Central memory CD8-positive, alpha-beta T cell (primary cell): ENCODE data around the gene BRSK2.
"Not testable (repeated sequence)": the region's sequence is repeated elsewhere in the genome, so short reads cannot be mapped to it uniquely, and the experiment has no call there.

Experiments used
- ATAC-seq: fragments of 150-1000 bp; cut with Tn5 transposase; replicated peaks from 2 replicates; pipeline ENCODE4 v1.10.0; 2022; ENCODE audit warnings: mild to moderate bottlenecking, moderate FRiP score, moderate number of reproducible peaks; ENCODE audit not compliant: poor library complexity, severe bottlenecking; ENCODE audit errors: extremely low read depth
- DNase-seq, 2 donors: peaks; one replicate each; pipeline ENCODE4 v3.0.0; 2021; ENCODE audit warnings: low spot score in 2 of 2
- H3K27ac Mint-ChIP-seq: one replicate; pipeline ENCODE4 v1.8.0; 2022; ENCODE audit warnings: low read depth, mild to moderate bottlenecking, moderate library complexity, mixed read lengths
- H3K27me3 Mint-ChIP-seq: one replicate; pipeline ENCODE4 v1.8.0; 2022; ENCODE audit warnings: mixed read lengths
- H3K36me3 Mint-ChIP-seq: one replicate; pipeline ENCODE4 v1.8.0; 2022; ENCODE audit warnings: mild to moderate bottlenecking, moderate library complexity, mixed read lengths; ENCODE audit not compliant: insufficient read depth
- H3K4me1 Mint-ChIP-seq: one replicate; pipeline ENCODE4 v1.8.0; 2022; ENCODE audit warnings: mixed read lengths
- H3K4me3 Mint-ChIP-seq: one replicate; pipeline ENCODE4 v1.8.0; 2022; ENCODE audit warnings: mild to moderate bottlenecking, moderate library complexity, mixed read lengths
- H3K9me3 Mint-ChIP-seq: one replicate; pipeline ENCODE4 v1.8.0; 2022; ENCODE audit warnings: mixed read lengths

The BRSK2 gene

DNA sequence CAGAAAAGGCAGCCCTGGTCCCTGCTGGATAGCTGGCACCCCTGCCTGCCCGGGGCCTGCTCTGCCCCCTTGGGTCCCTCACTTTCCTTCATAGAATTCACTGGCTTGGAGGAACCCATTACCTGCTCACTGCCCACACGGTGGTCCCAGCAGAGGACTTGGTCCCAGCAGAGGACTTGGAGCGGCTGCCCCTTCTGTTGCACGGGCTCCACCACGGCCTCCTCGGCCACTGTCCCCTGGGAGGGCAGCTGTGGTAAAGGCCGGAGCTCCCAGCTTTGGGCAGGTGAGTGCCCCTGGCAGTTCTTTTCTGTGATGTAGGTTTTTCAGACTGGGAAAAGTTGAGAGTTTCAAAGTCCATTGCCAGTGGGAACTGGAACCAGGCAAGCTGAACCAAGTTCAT, 25.9 kb downstream of the BRSK2 start:
- Mint-ChIP-seq H3K9me3 (no peaks in the 10 kb centered on the region), H3K27me3 (no peaks in the 10 kb centered on the region)

DNA sequence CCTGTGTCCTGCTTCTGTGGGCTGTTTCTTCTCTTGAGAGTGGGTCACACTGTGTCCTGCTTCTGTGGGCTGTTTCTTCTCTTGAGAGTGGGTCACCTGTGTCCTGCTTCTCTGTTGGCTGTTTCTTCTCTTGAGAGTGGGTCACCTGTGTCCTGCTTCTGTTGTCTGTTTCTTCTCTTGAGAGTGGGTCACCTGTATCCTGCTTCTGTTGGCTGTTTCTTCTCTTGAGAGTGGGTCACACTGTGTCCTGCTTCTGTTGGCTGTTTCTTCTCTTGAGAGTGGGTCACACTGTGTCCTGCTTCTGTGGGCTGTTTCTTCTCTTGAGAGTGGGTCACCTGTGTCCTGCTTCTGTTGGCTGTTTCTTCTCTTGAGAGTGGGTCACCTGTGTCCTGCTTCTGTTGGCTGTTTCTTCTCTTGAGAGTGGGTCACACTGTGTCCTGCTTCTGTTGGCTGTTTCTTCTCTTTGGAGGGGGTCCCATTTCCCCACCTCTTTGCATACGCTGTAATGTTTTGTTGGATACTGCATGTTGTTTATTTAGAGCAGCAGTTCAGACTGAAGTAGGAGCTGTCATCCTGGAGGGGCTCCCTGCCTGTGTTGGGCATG, 28.6 kb downstream of the BRSK2 start:
- H3K4me3 Mint-ChIP-seq, ATAC-seq, H3K9me3 Mint-ChIP-seq, H3K36me3 Mint-ChIP-seq, H3K4me1 Mint-ChIP-seq, DNase-seq, H3K27me3 Mint-ChIP-seq: not testable (repeated sequence)
- peak overlapping the region; percentile 32 for H3K27ac Mint-ChIP-seq

More for the DNA sequence above, 25.9 kb downstream of the BRSK2 start:
- Mint-ChIP-seq H3K27ac (no peak overlapping the region), H3K36me3 (peaks cover 8% of the 10 kb centered on the region), H3K4me1 (no peaks in the 10 kb centered on the region), H3K4me3 (no peak overlapping the region)
- no peak for DNase-seq
- no peak for ATAC-seq

DNA sequence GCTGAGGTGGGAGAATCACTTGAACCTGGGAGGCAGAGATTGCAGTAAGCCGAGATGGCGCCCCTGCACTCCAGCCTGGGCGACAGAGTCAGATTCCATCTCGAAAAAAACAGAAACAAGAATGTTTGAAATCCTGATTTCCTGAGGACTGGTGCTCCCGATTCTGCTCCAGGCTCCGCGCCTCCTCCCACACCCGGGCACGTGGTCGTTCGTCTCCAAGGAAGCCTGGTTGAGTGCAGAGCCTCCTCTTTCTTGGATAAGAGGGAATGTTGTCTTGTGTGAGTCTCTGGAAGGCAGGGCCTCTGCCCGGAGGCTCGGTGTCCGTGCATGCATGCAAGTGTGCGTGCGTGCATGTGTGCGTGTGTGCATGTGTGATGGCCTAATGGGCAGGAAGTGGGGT, 30.1 kb downstream of the BRSK2 start:
- Mint-ChIP-seq H3K9me3 (no peaks in the 10 kb centered on the region), H3K36me3 (peaks cover 6% of the 10 kb centered on the region), H3K27ac (no peak overlapping the region), H3K27me3 (no peaks in the 10 kb centered on the region), H3K4me1 (no peaks in the 10 kb centered on the region), H3K4me3 (no peak overlapping the region)
- DNase-seq (no peak), ATAC-seq (no peak)

DNA sequence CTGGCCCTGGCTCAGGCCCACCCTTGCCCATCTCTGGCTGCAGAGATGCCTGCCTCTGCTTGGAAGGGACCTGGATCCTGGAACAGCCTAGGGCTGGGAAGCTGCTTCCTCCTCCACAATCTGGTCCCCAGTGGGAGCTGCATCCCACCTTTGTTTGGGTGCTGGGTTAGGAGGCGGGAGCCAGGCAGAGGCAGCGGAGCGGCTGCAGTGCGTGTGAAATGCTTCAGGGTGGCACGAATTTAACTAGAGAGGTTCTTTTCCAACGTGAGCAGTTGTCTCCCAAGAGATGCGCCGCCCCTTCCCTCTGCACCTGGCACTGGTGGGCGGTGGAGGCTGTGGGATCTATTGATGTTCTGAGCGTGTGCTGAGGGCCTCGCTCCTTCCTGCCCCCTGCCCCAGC, 31.6 kb downstream of the BRSK2 start:
- no peak for ATAC-seq
- Mint-ChIP-seq H3K4me1 (no peaks in the 10 kb centered on the region), H3K4me3 (no peak overlapping the region), H3K27me3 (no peaks in the 10 kb centered on the region), H3K9me3 (no peaks in the 10 kb centered on the region), H3K27ac (no peak overlapping the region), H3K36me3 (peaks cover 6% of the 10 kb centered on the region)
- no peak for DNase-seq

DNA sequence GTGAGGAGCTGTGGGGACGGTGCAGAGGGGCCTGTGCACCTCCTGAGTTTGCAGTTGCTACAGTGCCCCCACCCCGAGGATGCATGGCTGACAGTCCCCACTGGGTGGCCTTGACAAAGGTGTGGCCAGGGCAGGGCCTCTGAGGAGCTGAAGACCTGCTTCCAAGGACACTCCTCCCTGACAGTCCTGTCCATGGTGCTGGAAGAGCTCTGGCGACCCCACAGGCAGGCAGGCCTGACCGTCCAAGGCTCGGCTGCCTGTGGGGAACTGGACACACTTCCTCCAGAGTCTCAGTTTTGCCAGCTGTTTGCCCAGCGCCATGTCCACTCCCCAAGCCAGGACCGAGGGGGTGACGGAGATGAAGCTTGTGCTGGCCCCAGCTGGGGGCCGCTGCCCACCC, 32.7 kb downstream of the BRSK2 start:
- DNase-seq, result no peak
- Mint-ChIP-seq H3K9me3 (no peaks in the 10 kb centered on the region), H3K27me3 (no peaks in the 10 kb centered on the region), H3K4me1 (no peaks in the 10 kb centered on the region), H3K36me3 (peaks cover 4% of the 10 kb centered on the region), H3K4me3 (no peak overlapping the region), H3K27ac (no peak overlapping the region)
- no peak for ATAC-seq

DNA sequence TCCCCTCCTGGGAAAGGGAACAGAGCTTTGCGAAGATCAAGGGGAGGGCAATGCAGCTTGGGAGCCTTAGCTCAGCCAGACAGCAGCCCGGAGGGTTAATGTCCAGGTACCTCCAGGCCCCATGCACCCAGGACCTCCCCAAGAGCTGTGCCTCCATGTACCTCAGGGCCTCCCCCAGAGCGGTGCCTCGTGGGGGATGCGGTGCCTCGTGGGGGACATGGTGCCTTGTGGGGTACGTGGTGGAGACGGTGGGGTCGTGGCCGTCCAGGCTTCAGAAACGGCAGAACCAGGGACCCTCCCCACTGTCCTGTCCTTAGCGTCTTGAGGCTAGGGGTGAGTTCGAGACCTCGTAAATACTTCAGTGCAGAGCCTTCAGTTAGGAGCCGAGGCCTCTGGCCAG, 33.2 kb downstream of the BRSK2 start:
- Mint-ChIP-seq H3K4me1 (no peaks in the 10 kb centered on the region), H3K4me3 (no peak overlapping the region), H3K27ac (no peak overlapping the region), H3K27me3 (no peaks in the 10 kb centered on the region), H3K36me3 (peaks cover 3% of the 10 kb centered on the region), H3K9me3 (no peaks in the 10 kb centered on the region)
- ATAC-seq (no peak), DNase-seq (no peak)

DNA sequence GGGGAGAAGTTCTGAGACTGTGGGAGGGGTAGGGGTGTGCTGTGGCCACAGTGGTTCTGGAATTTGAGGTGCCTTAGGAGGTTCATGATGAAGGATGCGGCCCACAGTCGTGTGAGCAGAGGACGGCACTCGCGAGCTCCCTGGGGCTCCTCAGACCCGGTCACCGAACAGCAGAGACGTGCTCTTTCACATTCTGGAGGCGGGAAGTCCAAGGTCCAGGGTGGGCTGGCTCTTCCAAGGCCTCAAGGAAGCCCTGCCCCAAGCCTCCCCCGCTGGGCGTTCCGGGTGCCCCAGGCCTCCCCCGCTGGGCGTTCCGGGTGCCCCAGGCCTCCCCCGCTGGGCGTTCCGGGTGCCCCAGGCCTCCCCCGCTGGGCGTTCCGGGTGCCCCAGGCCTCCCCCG, 33.7 kb downstream of the BRSK2 start:
- not testable (repeated sequence) for ATAC-seq, DNase-seq, H3K9me3 Mint-ChIP-seq, H3K4me1 Mint-ChIP-seq, H3K27me3 Mint-ChIP-seq, H3K4me3 Mint-ChIP-seq, H3K27ac Mint-ChIP-seq, H3K36me3 Mint-ChIP-seq

DNA sequence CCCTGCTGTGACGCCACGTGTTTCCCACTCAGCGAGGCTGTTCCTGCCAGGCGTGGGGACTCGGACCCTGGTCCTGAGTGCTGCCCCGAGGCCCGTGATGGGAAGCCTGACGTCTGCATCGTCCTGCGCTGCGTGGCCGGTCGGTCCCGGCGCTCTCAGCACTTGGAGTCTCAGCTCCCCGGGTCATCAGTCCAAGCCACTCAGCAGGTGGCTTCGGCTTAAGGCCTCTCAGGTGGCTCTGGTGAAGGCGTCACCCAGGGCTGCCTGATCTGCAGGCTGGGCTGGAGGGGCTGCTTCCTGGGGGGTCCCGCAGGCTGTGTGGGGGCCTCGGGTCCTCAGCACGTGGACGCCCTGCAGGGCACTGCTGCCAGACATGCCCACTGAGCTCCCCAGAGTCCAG, 35.3 kb downstream of the BRSK2 start:
- DNase-seq, result no peak
- no peaks in the 10 kb centered on the region for H3K9me3 Mint-ChIP-seq
- no peak for ATAC-seq
- no peak overlapping the region for H3K27ac Mint-ChIP-seq
- H3K27me3 Mint-ChIP-seq, result no peaks in the 10 kb centered on the region
- H3K4me3 Mint-ChIP-seq, result no peak overlapping the region
- no peaks in the 10 kb centered on the region for H3K36me3 Mint-ChIP-seq
- H3K4me1 Mint-ChIP-seq, result no peaks in the 10 kb centered on the region

DNA sequence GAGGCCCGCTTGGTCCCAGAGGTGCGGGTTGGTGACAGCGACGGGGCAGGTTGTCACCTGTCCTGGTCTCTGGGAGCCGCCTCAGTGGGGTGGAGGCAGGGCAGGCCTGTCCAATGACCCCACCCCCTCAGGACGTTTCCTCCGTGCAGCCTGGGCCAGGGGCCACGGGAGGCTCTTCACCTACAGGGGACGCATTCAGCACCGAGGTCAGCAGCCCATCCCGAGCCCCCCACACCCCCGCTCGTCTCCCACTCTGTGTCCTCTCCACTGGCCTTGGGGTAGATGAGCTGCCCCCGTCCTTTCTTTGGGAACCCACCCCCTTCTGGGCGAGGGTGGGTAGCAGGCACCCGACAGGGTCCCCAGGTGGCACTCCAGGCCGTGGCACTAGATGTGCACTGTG, 35.7 kb downstream of the BRSK2 start:
- Mint-ChIP-seq H3K4me1 (no peaks in the 10 kb centered on the region), H3K36me3 (no peaks in the 10 kb centered on the region), H3K27ac (no peak overlapping the region), H3K27me3 (no peaks in the 10 kb centered on the region), H3K9me3 (no peaks in the 10 kb centered on the region), H3K4me3 (no peak overlapping the region)
- ATAC-seq, result no peak
- DNase-seq, result no peak

DNA sequence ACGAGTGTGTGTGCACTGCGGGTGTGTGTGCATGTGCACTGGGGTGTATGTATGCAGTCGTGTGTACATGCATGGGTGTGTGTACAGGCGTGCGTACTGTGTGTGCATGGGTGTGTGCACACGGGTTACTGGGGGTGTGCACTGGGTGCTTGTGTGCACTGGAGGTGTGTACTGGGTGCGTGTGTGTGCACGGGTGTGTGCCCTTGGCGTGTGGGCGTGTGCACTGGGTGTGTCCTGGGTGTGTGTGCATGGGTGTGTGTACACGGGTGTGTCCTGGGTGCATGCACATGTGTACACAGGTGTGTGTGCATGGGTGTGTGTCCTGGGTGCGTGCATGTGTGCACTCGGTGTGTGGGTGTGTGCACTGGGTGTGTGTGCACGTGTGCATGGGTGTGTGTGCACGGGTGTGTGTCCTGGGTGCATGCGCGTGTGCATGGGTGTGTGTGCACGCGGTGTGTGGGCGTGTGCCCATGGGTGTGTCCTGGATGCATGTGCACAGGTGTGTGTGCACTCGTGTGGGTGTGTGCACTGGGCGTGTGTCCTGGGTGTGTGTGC, 39.1 kb downstream of the BRSK2 start:
- H3K27ac Mint-ChIP-seq, result no peak overlapping the region

DNA sequence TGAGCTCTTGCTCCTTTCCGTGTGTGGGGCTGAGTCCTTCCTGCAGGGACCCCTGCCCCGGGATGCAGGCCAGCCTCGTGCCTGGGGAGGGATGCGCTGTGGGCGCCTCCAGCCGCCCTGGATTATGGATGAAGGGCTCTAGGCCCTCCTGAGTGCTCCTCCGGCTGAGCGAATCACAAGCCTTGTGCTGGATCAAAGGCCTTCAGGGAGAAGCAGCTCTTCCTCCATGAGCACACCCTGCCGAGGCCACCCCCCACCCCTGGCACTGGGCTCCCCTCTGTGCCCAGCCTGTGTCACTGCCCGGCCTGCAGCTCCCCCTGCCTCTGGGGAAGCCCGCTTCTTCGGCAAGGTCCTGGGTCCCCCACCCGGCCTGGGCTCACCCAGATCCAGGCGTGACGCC, 43.8 kb downstream of the BRSK2 start:
- no peaks in the 10 kb centered on the region for H3K4me1 Mint-ChIP-seq
- DNase-seq (no peak), ATAC-seq (no peak)
- H3K36me3 Mint-ChIP-seq, result no peaks in the 10 kb centered on the region
- no peaks in the 10 kb centered on the region for H3K27me3 Mint-ChIP-seq
- no peak overlapping the region for H3K27ac Mint-ChIP-seq
- H3K4me3 Mint-ChIP-seq, result no peak overlapping the region
- no peaks in the 10 kb centered on the region for H3K9me3 Mint-ChIP-seq

More for the DNA sequence above, 39.1 kb downstream of the BRSK2 start:
- no peaks in the 10 kb centered on the region for H3K9me3 Mint-ChIP-seq
- H3K4me1 Mint-ChIP-seq, result no peaks in the 10 kb centered on the region
- H3K36me3 Mint-ChIP-seq, result no peaks in the 10 kb centered on the region
- DNase-seq (no peak), ATAC-seq (no peak)
- no peak overlapping the region for H3K4me3 Mint-ChIP-seq
- no peaks in the 10 kb centered on the region for H3K27me3 Mint-ChIP-seq

DNA sequence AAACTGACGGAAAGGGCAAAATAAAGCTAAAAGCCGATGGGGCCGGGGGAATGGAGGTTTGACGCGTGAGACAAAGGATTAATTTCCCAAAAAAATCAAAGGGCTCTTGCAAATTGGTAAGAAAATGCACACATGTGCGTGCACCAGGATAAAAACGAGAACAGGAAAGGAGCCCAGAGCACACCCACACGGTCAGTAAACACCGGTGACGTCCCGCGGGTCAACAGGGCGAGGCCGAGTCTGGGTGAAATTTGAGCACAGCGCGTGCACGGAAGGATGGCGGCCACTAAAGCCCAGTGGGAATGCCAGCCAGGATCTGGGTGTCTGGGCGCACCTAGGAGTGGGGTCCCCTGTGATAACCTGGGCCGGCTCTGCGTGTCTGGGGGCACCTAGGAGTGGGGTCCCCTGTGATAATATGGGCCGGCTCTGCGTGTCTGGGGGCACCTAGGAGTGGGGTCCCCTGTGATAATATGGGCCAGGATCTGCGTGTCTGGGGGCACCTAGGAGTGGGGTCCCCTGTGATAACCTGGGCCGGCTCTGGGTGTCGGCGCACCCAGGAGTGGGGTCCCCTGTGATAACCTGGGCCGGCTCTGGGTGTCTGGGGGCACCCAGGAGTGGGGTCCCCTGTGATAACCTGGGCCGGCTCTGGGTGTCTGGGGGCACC, 44.4 kb downstream of the BRSK2 start:
- Mint-ChIP-seq H3K27me3 (no peaks in the 10 kb centered on the region), H3K27ac (no peak overlapping the region), H3K36me3 (no peaks in the 10 kb centered on the region), H3K4me1 (no peaks in the 10 kb centered on the region), H3K4me3 (no peak overlapping the region), H3K9me3 (no peaks in the 10 kb centered on the region)
- DNase-seq (no peak), ATAC-seq (no peak)

DNA sequence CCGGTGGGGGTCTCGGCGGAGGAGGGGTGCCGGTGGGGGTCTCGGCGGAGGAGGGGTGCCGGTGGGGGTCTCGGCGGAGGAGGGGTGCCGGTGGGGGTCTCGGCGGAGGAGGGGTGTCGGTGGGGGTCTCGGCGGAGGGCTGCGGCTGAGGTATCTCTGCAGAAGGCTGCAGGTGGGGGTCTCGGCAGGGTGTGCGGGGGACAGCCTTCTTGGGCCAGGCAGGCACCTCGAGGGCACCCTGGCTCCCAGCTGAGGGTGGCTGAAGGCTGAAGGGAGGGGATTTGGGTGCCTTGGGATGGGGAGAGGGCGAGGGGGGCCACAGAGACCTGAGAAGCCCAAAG, 45.7 kb downstream of the BRSK2 start:
- not testable (repeated sequence) for H3K36me3 Mint-ChIP-seq, H3K4me1 Mint-ChIP-seq, ATAC-seq, DNase-seq, H3K27ac Mint-ChIP-seq, H3K27me3 Mint-ChIP-seq, H3K4me3 Mint-ChIP-seq, H3K9me3 Mint-ChIP-seq
